GM18520 (cell line): ENCODE results near the gene IFNA5.
A peak's percentile ranks its signal among the peaks of the same experiment; 100 is the strongest.

Experiments used
- ATAC-seq: cut with Tn5 transposase; IDR thresholded peaks from one replicate; pipeline ENCODE4 v1.9.1; 2021; ENCODE audit not compliant: unreplicated experiment

Gene IFNA5

GRCh38 chr9:21294904-21295538 lies 10.1 kb downstream of the IFNA5 start:
- no peak for ATAC-seq

- no peak for ATAC-seq
Measured at GRCh38 chr9:21294364-21294774, 10.7 kb downstream of the IFNA5 start.

- no peak for ATAC-seq
Measured at GRCh38 chr9:21289848-21290247, 15.3 kb downstream of the IFNA5 start.

- ATAC-seq: no peak
Measured at GRCh38 chr9:21287280-21287679, 17.8 kb downstream of the IFNA5 start.

- ATAC-seq: no peak
Measured at GRCh38 chr9:21286659-21287058, 18.5 kb downstream of the IFNA5 start.

GRCh38 chr9:21286099-21286498 lies 19.0 kb downstream of the IFNA5 start:
- ATAC-seq: no peak

GRCh38 chr9:21281275-21281674 lies 23.8 kb downstream of the IFNA5 start:
- no peak for ATAC-seq

- ATAC-seq: no peak
Measured at GRCh38 chr9:21268347-21268657, 36.8 kb downstream of the IFNA5 start.

- ATAC-seq: peak; percentile 44
Measured at GRCh38 chr9:21267485-21268346, 37.4 kb downstream of the IFNA5 start.

GRCh38 chr9:21266733-21267484 lies 38.2 kb downstream of the IFNA5 start:
- no peak for ATAC-seq

GRCh38 chr9:21265421-21266189 lies 39.5 kb downstream of the IFNA5 start:
- ATAC-seq: no peak

GRCh38 chr9:21255538-21256212 lies 49.4 kb downstream of the IFNA5 start:
- no peak for ATAC-seq
